HG03064 (cell line): ENCODE results near the gene POU2AF1.

ENCODE experiments used
- ATAC-seq: cut with Tn5 transposase; IDR thresholded peaks from one replicate; pipeline ENCODE4 v1.9.1; 2021; ENCODE audit warnings: low read depth; ENCODE audit not compliant: unreplicated experiment

The POU2AF1 gene

DNA sequence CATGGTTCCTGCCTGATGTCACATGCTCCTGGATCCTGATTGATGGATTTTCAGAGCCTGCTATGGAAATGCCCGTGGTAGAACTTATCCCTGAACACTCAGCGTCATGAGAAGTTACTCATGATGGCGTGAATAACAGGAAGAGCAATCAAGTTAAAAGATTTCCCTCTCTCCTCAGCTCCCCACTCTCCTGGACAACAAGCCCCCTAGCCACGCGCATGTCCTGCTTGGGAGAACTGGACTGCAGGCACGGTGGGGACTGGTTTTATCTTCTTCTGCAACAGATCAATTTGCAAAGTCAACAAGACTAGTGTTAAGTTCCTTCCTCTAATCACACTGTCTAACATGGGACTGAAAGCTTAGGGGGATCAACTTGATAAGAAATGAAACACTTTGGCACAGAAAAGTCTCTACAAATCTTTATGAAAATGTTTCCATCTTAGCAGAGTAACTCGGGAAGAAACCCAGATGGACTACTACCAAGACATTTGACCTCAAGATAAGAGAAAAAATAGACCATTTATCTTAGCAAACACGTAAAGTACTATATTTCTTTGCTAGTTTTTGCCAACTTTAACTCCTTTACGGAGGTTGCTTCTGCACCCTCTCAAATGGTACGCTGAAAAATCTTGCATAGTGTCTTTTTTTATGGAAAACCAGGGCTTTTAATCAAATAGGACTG lies 27.6 kb downstream of the POU2AF1 start:
- ATAC-seq = no peak

DNA sequence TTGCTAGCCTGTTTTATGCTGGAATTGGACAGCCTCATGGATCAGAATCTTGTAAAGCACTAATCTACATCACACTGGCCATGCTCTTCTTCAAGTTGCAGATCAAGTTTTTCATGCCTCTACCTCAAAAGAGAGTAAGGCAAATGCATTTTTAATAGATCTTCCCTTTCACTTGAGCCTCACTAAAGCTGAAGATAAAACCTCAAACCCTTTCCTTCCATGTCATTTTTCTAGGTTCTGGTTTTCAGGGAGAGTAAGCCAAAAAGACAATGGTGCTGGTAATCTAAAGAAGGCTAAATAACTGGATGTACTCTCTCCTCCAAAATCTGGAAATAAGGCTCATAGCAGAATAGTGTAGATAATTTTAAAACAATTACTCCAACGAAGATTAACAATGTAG lies 28.3 kb downstream of the POU2AF1 start:
- ATAC-seq = no peak

- ATAC-seq = no peak
Observed at GRCh38 chr11:111349191-111349695, 29.8 kb downstream of the POU2AF1 start.

GRCh38 chr11:111348147-111348546 lies 30.9 kb downstream of the POU2AF1 start:
- no peak for ATAC-seq

DNA sequence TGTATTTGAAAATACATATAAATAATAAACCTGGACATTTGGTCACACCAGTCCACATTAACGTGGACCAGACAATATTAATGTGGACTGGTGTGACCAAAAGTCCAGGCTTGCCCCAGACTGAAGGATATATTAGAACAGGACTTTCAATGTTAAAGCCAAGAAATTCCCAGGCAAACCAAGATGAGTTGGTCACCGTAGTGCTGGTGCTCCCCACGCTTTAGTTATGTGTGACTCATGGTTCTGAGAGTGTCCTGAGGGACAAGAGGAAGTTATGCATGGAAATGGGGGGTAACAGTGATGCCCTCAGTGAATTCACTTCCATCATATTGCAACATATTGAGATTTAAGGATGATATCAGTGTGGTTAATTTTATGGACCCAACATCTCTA lies 31.4 kb downstream of the POU2AF1 start:
- ATAC-seq = no peak

DNA sequence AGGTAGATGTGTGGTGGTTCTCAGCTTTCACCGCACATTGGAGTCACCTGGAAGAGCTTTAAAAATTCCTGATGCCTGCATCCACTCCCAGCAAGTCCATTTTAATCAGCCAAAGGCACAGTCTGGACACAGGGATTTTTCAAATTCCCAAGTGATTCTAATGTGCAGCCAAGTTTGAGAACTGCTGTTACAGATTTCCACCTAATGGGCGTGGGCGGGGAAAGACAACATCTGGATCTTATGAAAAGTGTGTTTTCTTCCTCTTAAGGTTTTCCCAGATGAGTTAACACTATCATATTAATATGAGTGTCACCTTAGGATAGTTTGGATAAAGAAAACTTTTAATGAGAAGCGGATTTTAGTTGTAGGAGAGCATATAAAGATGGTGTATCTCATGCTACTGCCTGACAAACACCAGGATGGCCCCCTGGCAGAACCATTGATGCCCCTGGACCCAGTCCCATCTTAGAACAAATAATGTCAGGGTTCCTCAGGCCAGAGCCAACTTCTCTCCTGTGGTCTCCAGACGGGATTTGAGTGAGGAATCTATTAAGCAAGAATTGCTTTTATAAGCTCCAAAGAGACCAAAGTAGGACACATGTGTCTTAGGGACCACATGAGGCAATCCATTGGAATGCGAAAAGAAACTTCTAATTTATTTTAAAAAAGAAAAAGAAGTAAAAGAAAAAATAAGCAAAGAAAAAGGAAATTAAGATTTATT lies 31.9 kb downstream of the POU2AF1 start:
- ATAC-seq = no peak

DNA sequence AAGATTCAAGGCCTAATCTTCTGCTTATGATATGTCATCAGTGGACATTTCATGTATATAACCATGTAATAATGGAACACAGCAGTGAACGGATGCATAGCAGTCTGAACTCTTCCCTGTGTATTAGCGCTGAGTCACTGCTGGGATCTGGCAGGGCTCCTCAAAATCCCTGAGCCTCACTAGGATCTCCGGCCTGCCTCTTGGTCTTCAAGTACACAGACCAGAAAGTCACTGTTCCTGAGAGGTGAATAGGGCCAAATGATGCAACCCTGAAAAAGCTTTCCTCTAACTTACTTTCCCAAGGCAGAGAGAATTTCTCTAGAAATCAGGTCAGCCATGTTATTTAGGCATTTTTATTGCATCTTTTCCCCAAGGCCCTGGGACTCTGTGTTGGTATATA lies 35.0 kb downstream of the POU2AF1 start:
- no peak for ATAC-seq

GRCh38 chr11:111342329-111342728 lies 36.7 kb downstream of the POU2AF1 start:
- ATAC-seq = no peak

- no peak for ATAC-seq
Observed at GRCh38 chr11:111339758-111340388, 39.2 kb downstream of the POU2AF1 start.

- no peak for ATAC-seq
Observed at GRCh38 chr11:111336582-111337256, 42.4 kb downstream of the POU2AF1 start.

DNA sequence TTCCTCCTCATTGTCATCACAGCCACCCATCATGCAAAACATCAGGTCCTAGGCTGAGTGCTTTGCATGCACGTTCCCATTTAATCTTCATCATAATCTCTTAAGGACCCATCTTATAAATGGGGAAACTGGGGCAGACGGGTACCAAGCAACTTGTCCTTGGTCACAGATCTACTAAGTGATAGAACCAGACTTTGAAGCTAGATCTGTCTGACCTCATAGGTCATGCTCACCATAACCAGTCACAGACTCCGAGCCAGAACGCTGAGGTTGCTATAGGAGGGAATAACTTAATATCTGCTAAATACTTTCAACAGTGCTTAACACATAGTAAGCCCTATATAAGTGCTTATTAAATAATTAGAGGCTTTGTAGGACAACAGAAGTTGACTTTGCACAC lies 43.0 kb downstream of the POU2AF1 start:
- no peak for ATAC-seq

DNA sequence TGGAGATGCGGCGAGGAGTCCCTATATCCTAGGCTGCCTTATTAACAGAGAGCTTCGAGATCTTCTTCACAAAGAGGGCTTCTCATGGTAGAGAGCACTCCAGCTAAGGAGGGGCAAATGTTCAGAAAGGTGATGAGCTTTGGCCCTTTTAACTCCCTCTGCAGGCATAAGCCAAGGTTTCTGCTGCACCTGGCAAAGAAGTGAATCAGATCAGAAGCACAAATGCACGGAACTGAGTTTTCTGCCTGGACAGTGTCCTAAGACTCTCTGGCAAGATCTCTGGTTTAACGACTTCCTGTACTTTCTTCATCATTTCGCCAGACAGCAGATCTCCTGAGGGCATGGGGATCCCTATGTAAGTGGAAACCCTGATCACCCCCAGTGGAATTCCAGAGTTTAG lies 43.5 kb downstream of the POU2AF1 start:
- ATAC-seq = no peak

GRCh38 chr11:111334532-111335502 lies 44.3 kb downstream of the POU2AF1 start:
- no peak for ATAC-seq

GRCh38 chr11:111331711-111332479 lies 47.2 kb downstream of the POU2AF1 start:
- no peak for ATAC-seq

- ATAC-seq = no peak
Observed at GRCh38 chr11:111330234-111330893, 48.7 kb downstream of the POU2AF1 start.

DNA sequence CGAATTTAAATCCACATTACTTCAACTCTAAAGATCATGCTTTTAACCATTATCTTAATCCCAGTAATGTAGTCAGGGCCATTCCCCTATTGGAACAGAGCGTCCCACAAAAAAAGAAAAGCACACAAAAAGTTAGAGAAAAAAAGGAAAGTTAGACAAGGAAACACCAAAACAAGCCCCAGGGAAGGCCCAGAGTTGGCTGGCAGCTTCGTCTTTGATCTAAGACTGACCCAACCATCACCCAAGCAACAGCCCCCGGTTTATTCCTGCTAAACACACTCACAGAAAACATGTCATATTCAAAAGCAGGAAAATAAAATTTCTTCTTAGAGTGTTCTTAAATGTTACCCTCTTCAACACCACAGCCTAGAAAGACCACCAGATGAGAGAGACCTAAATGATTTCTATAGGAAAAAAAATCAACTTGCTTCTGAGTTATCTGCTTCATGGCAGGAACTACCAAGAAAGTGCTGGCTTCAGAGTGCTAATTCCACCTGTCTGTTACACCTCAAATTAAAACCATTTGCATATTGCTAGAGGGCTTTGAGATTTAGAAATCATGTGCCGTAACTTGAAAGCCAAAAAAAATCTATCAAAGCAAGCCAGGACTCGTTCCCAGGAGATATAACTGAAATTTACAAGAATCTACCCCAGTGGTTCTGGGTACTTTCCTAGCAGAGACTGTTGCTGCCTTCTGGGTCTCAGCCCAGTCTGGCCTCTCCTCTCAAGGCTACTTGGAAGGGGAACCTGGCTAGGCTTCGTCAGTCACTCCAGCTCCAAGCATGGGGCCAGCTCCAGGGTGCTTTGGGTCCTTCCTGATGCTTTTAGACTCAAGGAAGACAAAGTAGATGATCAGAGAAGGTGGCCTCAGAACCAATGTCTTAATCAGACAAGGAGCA lies 49.5 kb downstream of the POU2AF1 start:
- no peak for ATAC-seq

DNA sequence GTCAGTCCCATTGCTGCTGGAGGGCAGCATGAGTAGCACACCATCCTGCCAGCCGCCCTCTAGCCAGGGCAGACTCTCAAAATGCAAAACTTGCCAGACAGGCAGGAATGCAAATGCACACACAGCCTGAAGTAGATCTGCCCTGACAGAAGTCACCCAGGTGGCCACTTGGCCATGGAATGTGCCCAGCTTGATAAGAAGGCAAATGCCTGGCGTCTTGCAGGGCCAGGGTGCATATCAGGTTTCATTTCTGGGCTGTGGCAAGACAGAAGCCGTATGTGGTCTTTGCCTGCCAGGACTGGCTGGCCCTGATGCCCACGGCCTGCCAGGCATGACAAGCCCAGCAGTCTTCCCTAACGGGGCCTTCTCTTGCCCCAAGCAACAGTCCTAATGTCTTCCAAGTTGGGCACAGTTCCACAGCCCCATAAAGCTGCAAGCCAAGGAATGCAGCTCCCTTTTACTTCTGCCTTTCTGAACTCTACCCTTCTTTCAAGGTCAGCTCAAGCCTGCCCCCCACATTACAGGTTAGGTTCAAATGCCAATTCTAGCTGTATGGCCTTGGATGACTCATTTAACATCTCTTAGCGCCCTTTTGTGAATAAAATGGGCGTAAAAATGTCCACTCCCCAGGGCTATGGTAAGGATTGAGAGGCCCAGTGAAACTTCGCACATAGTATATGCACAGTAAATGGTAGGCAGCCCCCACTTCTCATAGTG lies 51.0 kb downstream of the POU2AF1 start:
- no peak for ATAC-seq
